ENCODE data around the gene MEF2C.
"Not testable (repeated sequence)": the region's sequence is repeated elsewhere in the genome, so short reads cannot be mapped to it uniquely, and the experiment has no call there.

Gene MEF2C

GRCh38 chr5:88924330-88924657, 41.3 kb upstream of the MEF2C start:
- TF ChIP-seq CTCF (conservative IDR thresholded peaks at IDR 0.05; ENCODE audit: low read depth), result no peak
- ChIA-PET CTCF (interaction anchor here (1.1 kb wide), 1 partner anchor 197 kb away, joined by 3 read pairs; no protein-coding TSS in a partner anchor), POLR2A (ENCODE audit: low non-redundant PET) (no interaction called here)
- DNase-seq (ENCODE audit: low spot score), result no peak
- no peak overlapping the region for H3K27ac ChIP-seq

DNA sequence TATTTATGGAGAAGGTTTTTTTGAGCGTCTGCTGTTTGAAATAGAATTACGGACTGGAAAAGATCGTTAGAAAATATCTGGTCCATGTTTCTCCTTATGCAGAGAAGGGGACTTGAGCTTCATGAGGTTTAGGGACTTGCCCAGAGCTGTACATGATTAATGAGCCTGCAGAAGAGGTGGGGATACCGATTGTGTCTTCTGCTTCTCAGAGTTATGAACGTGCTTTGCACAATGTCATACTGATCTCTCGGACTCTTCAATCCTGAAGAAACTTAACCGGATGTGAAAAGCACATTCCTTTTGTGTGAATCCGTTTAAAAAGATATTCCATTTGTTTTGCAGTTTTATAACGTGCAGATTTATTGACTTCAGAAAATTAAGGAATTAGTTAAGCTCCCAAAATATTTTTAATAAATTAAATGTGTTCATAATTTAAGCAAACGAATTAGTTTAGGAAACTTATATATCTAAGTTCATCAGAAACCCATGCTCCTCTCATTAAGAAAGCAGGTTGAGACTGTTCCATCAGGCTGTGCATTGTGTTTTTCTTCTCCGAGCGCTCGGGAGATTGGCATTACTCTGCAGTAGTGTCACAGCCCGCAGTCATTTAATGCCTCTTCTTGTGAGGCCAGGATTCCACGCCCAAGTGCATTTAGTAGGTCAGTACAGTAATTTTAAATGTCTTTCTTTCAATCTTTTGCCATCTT, 40.8 kb upstream of the MEF2C start:
- CTCF ChIA-PET, result interaction anchor here (1.1 kb wide), 1 partner anchor 196 kb away, joined by 3 read pairs; no protein-coding TSS in a partner anchor
- H3K27ac ChIP-seq, result no peak overlapping the region
- DNase-seq (ENCODE audit: low spot score), result no peak
- no peak for TF ChIP-seq CTCF (conservative IDR thresholded peaks at IDR 0.05; ENCODE audit: low read depth)
- POLR2A ChIA-PET (ENCODE audit: low non-redundant PET), result no interaction called here

GRCh38 chr5:88912743-88913142, 29.8 kb upstream of the MEF2C start:
- POLR2A ChIA-PET (ENCODE audit: low non-redundant PET); DNase-seq (ENCODE audit: low spot score); CTCF ChIA-PET; H3K27ac ChIP-seq: not testable (repeated sequence)

- CTCF ChIA-PET; DNase-seq (ENCODE audit: low spot score); POLR2A ChIA-PET (ENCODE audit: low non-redundant PET); H3K27ac ChIP-seq: not testable (repeated sequence)
These were observed 28.1 kb upstream of the MEF2C start for GRCh38 chr5:88911059-88911572.

- CTCF ChIA-PET; POLR2A ChIA-PET (ENCODE audit: low non-redundant PET); DNase-seq (ENCODE audit: low spot score); H3K27ac ChIP-seq: not testable (repeated sequence)
These were observed 21.5 kb upstream of the MEF2C start for GRCh38 chr5:88904478-88904877.

DNA sequence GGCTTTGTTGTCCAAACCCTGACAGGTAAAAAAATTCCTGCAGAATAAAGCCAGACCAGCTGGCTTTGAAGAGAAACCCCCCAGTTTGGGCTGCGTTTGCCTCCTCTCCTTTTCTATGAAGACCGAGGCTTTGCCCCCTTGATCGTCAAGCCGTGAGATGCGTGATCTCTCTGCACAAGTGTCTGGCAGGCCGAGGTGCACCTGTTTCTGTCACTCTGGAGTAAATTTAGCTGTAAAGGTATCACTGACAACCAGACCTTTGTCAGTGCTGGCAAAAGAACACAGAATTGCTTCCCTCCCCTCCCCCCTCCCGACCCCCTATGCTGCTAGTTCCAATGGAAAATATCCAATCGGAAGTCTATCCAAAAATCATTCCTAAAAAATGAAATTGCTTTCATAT, 21.0 kb upstream of the MEF2C start:
- POLR2A ChIA-PET (ENCODE audit: low non-redundant PET), result not testable (repeated sequence)

GRCh38 chr5:88901077-88901476, 18.1 kb upstream of the MEF2C start:
- POLR2A ChIA-PET (ENCODE audit: low non-redundant PET); DNase-seq (ENCODE audit: low spot score); H3K27ac ChIP-seq: not testable (repeated sequence)
- CTCF ChIA-PET, result interaction anchor here (1.1 kb wide), 1 partner anchor 172 kb away, joined by 5 read pairs; no protein-coding TSS in a partner anchor

More for the DNA sequence above, 21.0 kb upstream of the MEF2C start:
- DNase-seq (ENCODE audit: low spot score); CTCF ChIA-PET; H3K27ac ChIP-seq: not testable (repeated sequence)

DNA sequence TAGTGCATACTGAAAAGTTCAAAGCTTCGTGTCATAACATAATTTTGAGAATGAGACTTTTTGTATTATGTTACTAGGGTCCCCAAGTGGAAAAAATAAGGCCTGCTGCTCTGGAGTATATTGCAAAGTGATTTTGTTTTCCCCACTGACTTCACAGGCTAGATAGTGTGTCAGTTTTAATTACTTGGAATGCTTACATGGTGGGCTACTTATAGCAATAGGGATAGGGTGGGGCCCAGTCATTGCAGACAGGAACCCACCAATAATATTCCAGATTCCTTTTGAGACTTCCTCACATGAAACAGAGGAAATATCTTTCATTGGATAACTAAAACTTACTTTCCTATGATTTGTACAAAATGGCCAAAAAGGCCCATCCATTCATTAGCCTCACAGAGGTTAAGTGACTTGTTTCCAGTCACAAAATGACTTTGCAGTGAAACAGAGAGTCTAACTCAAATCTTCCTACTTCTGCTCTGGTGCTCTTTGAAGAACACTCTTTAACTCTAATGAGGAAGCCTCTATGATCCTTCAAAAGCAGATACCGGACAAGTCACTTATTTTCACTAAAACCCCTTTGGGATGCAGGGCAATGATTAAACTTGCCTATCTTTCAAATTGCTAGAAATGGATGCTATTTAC, 16.2 kb upstream of the MEF2C start:
- DNase-seq (ENCODE audit: low spot score), result no peak
- TF ChIP-seq CTCF (conservative IDR thresholded peaks at IDR 0.05; ENCODE audit: low read depth), result no peak
- no peak overlapping the region for H3K27ac ChIP-seq
- POLR2A ChIA-PET (ENCODE audit: low non-redundant PET), result no interaction called here
- CTCF ChIA-PET, result interaction anchor here (0.6 kb wide), 1 partner anchor 26 kb away, joined by 5 read pairs; no protein-coding TSS in a partner anchor

DNA sequence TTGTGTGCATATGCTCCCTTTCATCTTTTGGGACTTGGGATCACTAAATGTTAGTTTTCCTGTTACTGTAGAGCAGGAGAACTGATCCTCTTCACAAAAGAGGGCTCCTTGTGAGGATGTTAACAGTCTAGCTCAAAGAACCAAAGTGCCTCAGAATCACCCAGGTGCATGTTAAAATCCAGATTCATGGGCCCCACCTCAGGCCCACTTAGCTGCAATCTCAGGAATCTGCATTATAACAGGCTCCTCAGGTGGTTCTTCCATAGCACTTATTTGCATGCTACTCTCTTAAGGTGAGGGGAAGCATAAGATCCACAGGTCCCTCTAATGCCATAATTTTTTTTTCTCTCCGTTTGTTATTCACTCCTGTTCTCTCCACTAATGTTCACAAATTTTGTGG, 14.8 kb upstream of the MEF2C start:
- ChIA-PET CTCF (interaction anchor here (0.6 kb wide), 1 partner anchor 169 kb away, joined by 4 read pairs; no protein-coding TSS in a partner anchor), POLR2A (ENCODE audit: low non-redundant PET) (no interaction called here)
- no peak overlapping the region for H3K27ac ChIP-seq
- DNase-seq (ENCODE audit: low spot score), result no peak
- TF ChIP-seq CTCF (conservative IDR thresholded peaks at IDR 0.05; ENCODE audit: low read depth), result no peak

All from RWPE1 (cell line).